Measurements from ENCODE around the gene NDUFA13.

NDUFA13 gene

DNA sequence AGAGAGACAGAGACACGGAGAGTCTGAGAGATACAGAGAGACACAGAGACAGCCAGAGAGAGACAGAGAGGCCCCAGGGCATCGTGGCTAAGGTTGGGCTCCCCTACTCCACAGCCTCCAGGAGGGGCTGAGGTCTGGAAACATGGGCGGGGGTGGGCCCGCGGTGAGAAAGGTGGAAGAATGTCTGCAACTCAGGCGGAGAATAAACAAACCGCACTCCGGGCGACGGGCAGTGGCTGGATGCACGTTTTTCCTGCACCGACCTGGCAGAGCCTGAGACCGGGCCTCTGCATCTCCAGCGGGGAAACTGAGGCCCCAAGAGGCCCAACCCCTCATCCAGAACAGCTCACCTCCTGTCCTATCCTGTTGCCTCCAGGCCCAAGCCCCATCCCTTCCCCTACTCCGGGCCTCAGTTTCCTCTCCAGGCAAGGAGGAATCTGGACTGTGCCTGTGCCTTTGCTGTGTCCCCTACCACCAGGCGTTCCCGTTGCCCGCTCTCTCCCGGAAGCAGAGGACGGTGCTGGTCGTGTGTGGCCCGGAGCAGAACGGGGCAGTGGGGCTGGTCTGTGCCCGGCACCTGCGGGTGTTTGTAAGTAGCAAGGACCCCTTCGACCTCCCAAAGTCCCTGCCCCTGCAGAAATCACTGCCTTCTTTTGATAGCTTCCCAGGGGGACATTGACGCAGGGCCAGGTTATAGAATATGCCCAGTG is 18.7 kb downstream of the NDUFA13 start:
- DNase-seq = no peak

DNA sequence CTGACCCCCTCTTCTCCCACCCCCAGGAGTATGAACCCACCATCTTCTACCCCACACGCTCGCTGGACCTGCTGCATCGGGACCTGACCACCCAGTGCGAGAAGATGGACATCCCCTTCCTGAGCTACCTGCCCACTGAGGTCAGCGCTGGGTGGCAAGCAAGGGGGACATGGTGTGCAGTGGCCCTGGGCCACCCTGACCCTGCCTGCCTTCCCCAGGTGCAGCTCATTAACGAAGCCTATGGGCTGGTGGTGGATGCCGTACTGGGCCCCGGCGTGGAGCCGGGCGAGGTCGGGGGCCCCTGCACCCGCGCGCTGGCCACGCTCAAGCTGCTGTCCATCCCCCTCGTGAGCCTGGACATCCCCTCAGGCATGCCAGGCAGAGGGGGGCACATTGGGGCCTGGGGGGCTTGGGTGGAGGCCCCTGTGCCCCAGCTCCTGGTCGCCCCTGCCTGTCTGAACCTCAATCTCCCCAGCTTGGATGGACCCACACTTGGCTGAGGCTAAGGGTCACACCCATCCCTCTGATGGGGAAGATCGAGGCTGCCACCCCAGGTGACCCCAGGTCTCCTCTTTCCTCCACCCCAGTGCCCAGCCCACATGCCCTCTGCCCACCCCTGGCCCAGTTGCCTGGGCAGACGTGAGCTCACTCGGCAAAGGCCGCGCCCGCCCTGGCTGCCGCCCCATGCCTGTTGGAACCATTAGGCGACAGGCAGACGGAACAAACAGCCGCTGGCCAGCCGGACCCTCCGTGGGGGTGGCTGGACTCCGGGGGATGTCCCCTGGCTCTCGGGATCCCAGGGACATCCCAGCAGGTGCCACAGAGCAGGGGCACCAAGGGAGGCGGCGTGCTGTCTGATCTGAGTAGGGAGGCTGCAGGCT is 19.5 kb downstream of the NDUFA13 start:
- no peak for DNase-seq

DNA sequence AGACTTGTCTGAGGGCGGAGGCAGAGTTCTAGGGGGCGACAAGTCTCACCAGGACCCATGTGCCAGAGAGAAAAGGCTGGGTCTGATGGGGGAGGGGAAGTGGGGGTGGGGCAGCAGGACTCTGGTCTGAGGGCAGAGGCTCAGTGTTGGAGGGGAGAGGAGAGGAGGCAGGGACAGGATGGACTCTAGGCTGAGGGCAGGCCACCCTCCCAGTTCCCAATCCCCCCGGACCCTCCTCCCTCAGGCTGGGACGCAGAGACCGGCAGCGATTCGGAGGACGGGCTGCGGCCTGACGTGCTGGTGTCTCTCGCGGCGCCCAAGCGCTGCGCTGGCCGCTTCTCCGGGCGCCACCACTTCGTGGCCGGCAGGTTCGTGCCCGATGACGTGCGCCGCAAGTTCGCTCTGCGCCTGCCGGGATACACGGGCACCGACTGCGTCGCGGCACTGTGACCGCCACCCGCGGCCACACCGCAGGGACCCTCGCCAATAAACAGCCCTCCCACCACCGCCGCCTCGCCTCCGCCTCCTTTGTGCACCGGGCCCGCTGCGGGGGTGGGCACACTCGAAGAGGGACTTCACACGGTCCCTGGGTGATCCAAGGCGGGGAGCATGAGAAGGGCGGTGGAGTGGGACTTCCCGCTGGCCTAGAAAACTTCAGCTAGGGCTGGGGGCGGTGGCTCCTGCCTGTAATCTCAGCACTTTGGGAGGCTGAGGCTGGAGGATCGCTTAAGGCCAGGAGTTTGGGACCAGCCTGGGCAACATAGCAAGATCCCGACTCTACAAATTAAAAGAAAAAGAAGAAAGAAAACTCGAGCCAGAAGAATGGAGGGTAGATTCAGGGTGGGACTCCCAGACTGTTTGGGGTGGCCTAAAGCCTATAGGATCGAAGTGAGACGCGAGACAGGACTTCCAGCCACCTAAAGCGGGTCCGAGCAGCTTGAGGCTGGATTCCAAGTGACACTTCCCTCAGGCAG is 21.3 kb downstream of the NDUFA13 start:
- DNase-seq = no peak

DNA sequence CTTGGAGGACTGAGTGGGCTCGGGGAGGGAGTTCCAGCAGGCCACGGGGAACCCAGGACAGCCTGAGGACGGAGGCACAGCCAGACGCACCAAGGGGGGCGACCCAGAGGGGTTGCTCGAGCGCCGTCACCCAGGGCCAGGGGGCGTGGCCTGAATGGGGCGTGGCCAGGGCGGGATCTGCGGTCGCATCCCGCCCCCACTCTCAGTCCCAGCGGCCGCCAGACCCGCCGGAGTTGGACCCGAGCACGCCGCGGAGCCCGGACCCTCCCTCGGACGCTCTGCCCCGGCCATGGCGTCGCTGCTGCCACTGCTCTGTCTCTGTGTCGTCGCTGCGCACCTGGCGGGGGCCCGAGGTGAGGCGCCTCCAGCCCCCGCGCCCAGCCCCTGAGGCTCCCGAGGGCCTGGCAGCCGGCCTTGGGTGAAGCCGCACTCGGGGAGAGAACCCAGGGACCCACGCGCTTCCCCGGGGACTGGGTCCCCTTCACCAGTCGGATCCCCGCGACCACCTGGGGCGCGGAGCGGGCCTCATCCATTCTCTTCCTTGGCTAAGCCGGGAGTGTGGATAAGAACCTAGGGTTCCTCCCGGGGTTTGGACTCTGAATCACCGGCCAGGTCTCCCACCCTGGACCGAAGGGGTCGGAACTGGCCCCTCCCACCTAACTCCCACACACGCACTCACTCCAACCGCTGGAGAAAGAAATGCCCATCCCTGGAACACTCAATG is 22.2 kb downstream of the NDUFA13 start, which contains the start of gene CILP2:
Gene CILP2, plus strand, starts transcription at position 205 of the 724 bp plus-strand sequence. Its CDS starts 85 bp downstream, at position 290.
- peak; percentile 26 for DNase-seq

DNA sequence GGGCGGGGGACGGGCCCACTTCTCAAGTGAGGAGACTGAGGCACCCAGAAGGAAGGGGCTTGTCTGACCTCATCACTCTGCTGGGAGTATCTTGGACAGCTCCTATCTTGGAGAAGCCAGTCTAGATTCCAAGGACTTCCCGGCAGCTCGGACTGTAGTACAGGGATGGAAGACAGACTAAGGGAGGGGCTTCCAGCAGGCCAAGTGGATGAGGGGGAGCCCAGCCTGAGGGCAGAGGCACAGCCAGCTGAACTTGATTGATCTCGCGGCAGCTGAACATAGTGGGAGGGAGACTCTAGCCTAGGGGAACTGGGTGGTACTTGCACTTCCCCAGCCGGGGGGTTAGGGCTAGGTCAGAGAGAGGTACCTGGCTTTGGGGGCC is 22.8 kb downstream of the NDUFA13 start:
- no peak for DNase-seq

DNA sequence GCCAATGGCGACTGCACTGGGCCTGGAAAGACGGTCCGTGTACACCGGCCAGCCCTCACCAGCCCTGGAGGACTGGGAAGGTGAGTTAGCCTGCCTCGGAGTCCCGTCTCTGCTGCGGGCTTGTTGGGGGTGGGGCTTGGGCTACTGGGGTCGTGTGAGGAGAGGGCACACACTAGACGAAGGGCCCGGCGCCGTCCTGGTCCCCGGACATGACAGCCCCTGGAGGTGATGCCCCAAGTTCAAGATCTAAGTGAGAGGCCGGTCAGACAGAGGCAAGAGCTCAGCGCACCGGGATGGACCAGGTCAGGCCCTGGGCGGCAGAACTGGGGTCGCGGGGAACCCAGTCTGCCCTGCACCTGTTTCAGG is 23.7 kb downstream of the NDUFA13 start:
- no peak for DNase-seq

DNA sequence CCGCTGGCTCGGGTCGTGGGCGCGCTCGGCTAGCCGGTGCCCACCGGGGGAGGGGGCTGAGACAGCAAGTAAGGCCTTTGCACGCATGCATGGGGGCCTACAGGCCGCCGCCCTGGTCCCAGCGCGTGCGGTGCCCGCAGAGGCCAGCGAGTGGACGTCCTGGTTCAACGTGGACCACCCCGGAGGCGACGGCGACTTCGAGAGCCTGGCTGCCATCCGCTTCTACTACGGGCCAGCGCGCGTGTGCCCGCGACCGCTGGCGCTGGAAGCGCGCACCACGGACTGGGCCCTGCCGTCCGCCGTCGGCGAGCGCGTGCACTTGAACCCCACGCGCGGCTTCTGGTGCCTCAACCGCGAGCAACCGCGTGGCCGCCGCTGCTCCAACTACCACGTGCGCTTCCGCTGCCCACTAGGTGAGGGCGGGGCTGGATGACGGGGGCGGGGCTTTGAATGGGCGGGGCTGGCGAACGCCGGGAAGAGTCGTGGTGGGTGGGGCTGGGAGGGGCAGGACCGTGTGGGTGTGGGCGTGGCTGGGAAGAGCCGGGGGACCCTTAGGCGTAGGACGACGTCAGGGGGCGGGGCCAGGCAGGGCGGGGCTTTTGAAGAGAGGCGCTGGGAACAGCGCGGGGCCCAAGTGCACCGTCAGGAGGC is 24.2 kb downstream of the NDUFA13 start:
- DNase-seq = peak; percentile 41

DNA sequence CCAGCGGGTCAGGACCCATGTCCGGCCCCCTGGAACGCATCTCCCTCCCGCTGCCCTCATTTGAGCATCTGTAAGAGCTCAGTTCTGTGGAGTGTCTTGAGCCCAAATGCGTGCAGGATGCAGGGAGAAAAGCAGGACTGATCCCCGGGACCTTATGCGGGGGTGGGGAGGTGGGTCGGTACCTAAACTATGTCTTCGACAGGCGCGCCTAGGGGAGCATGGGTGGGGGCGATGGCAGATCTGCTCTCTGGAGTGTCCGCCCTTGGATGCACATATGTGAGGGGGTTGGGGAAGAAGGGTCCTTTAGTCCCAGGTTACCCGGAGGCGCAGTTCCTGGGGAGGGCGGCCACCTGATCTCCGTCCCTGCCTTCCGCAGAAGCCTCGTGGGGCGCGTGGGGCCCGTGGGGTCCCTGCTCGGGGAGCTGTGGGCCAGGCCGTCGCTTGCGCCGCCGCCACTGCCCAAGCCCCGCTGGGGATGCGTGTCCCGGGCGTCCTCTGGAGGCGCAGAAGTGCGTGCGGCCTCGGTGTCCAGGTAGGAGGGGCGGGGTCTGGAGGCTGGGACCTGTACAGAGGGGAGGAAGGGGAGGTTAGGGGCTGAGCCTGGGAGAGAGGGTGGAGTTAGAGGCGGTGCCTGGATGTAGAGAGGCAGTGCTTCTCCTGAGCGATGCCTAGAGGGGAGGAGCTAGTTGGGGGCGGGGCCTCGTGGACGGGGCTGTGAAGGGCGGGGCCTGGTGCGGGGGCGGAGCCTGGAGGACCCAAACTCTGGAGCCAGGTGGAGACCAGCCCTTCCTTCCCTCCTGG is 24.9 kb downstream of the NDUFA13 start:
- DNase-seq = peak; percentile 64

DNA sequence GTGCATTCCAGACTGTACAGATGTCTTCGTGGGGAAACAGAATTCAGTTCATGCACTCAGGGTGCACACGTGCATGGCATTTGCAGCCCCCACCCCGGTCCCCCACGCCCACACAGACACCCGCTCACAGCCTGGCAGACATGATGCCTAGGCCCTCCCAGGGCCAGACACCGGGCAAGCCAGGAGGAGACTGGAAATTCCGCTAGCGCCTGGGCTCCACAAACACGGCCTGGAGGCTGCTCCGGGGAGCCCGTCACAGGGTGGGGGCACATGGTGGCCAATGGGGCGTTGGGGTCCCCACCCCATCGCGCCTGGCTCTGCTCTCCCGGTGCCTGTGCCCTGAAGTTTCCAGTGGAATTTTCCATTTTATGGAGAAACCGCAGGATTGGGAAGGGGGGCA is 25.6 kb downstream of the NDUFA13 start:
- DNase-seq = no peak

DNA sequence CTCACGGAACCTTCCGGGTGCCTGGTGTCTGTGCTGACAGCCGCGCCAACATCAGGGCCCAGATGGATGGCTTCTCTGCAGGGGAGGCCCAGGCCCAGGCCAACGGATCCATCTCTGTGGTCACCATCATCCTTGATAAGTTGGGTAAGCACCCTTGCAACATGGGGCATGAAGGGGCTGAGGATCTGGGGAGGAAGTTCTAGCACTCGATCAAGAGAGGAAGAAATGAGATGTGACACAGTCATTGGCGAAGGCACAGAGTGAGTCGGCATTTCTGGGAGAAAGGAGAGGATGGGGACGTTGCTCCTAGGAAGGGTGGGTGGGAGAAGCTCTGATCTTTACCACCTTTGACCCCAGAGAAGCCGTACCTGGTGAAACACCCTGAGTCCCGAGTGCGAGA is 26.5 kb downstream of the NDUFA13 start:
- DNase-seq = no peak

DNA sequence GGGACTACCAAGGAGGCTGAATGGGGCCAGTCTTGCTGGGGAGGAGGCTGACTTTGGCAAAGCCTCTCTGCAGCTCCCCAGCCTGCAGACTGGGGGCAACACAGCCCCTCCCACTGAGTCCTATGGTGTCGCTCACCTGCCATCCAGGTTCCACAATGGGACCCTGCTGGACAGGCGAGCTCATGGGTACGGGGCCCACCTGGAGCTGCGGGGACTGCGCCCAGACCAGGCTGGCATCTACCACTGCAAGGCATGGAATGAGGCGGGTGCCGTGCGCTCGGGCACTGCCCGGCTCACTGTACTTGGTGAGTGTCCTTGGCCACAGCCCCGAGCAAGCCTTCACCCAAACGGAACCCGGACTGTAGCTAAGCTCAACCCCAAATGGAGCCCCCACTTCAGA is 27.1 kb downstream of the NDUFA13 start:
- no peak for DNase-seq

DNA sequence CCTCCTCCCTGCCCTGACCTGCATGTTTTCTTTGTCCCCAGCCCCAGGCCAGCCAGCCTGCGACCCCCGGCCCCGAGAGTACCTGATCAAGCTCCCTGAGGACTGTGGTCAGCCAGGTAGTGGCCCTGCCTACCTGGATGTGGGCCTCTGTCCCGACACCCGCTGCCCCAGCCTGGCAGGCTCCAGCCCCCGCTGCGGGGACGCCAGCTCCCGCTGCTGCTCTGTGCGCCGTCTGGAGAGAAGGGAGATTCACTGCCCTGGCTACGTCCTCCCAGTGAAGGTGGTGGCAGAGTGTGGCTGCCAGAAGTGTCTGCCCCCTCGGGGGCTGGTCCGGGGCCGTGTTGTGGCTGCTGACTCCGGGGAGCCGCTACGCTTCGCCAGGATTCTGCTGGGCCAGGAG is 27.6 kb downstream of the NDUFA13 start:
- no peak for DNase-seq

DNA sequence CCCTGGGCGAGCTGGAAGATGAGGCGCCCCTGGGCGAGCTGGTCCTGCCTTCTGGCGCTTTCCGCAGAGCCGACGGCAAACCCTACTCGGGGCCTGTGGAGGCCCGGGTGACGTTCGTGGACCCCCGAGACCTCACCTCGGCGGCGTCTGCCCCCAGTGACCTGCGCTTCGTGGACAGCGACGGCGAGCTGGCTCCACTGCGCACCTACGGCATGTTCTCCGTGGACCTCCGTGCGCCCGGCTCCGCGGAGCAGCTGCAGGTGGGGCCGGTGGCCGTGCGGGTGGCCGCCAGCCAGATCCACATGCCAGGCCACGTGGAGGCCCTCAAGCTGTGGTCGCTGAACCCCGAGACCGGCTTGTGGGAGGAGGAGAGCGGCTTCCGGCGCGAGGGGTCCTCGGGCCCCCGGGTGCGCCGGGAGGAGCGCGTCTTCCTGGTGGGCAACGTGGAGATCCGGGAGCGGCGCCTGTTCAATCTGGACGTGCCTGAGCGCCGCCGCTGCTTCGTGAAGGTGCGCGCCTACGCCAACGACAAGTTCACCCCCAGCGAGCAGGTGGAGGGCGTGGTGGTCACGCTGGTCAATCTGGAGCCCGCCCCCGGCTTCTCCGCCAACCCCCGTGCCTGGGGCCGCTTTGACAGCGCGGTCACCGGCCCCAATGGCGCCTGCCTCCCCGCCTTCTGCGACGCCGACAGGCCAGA is 28.4 kb downstream of the NDUFA13 start:
- DNase-seq = no peak

DNA sequence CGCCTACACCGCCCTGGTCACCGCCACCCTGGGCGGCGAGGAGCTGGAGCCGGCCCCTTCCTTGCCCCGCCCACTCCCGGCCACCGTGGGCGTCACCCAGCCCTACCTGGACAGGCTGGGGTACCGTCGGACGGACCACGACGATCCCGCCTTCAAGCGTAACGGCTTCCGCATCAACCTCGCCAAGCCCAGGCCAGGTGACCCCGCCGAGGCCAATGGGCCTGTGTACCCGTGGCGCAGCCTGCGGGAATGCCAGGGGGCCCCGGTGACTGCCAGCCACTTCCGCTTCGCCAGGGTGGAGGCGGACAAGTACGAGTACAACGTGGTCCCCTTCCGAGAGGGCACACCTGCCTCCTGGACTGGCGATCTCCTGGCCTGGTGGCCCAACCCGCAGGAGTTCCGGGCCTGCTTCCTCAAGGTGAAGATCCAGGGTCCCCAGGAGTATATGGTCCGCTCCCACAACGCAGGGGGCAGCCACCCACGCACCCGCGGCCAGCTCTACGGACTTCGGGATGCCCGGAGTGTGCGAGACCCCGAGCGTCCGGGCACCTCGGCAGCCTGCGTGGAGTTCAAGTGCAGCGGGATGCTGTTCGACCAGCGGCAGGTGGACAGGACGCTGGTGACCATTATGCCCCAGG is 29.0 kb downstream of the NDUFA13 start:
- DNase-seq = no peak

DNA sequence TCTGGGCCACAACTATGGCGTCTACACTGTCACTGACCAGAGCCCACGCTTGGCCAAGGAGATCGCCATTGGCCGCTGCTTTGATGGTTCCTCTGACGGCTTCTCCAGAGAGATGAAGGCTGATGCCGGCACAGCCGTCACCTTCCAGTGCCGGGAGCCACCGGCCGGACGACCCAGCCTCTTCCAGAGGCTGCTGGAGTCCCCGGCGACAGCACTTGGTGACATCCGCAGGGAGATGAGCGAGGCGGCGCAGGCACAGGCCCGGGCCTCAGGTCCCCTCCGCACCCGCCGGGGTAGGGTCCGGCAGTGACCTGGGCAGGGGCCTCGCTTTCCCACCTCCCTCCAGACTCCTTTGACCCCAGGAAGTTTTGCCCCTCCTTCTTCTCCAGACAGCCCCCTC is 29.7 kb downstream of the NDUFA13 start:
- DNase-seq = no peak

DNA sequence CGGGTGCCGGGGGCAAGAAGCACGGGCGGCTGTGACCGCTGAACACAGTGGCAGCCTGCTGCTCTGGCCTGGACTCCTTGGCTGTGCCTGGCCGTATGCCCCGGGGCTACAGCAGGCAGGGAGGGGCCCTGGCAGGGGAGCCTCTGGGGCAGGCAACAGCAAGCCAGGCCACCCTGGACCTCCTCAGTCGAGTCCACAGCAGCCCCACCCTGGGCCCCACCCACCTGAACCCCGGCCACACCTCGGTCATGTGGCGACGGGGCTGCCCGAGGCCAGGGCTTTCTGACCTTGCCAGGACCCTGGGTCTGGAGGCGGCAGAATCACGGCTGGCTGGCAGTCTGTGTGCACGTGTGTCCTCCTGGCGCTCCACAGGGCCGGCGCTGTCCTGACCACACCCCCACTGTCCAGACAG is 30.7 kb downstream of the NDUFA13 start:
- no peak for DNase-seq

DNA sequence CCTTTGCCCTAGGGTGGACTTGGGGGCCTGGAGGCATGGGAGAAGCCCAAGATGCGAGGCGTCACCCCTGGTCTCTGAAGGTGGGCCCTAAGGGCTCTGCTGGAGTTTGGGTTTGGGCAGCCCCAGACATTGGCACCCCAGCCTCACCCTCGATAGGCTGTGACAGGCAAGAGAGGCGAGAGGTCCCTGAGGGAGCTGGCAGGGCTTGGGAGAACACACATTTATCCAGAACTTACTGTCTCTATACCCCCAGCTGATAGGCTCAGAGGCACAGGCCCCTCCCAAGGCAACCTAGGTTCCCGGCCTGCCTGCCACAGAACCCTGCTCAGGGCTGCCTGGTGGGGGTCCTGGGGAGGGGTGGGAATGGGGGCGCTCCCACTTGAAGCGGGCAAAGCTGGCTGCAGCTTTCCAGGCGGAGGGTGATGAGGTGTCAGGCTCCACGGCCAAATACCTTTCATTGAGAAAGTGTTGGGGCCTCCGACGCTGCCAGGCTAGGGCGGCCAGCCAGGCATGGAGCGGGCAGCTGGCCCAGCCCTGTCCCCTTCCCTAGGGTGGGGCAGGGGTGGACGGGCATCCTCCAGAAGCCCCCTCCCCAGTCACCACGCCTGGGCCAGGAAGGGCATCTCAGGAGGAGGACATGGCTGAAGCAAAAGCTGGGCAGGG is 31.8 kb downstream of the NDUFA13 start:
- DNase-seq = no peak

DNA sequence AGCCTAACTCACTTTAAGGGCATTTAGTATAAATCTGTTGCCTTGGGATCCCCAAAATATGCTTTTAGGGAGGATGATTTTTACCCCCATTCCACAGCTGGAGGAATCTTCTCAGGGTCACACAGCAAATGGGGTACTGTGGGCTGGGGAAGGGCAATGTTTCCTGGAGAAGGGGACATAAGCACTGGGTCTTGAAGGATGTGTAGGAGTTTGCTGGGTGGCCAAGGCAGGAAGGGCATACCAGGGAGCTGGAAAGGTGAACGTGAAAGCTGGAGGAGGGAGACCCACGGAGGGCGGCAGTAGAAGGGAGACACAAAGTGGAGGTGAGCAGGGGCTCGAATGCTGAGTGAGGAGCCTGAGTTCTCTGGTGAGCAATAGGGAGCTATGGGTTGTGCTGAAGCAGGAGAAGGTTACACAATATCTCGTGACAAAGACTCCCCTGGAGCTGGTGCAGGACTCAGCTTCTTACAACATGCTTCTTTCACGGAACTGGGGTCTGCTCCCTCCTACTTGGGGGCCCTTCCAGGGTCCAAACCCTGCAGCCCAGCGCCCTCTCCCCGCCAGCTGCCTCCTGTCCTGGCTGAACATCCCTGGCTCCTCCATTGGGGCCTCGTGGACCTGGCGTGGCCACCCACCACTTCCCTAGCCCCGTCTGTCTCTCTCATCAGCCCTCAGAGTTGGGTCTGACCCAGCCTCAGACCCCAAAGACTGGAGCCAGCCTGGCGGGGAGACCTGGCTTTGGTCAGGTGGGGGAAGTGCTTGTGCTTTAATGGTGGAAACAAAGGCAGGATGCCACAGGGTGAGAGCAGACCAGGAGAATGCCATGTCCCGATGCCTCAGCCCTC is 33.1 kb downstream of the NDUFA13 start:
- DNase-seq = no peak

Data from activated gamma-delta T cell treated with Interleukin-2 at 50 U/mL for 16 hours (primary cell).